ENCODE data around the gene HASPIN. TPM values are rescaled to one million over a fixed set of nuclear protein-coding genes. Genes with fewer than 3 reads are reported as not detected.

The HASPIN gene
- total and polyA plus RNA-seq, 2 of the 8 experiments (the other 6 are each of a cell fraction or from before 2014, with no cell fraction given): 7.8 to 29.5 TPM

DNA sequence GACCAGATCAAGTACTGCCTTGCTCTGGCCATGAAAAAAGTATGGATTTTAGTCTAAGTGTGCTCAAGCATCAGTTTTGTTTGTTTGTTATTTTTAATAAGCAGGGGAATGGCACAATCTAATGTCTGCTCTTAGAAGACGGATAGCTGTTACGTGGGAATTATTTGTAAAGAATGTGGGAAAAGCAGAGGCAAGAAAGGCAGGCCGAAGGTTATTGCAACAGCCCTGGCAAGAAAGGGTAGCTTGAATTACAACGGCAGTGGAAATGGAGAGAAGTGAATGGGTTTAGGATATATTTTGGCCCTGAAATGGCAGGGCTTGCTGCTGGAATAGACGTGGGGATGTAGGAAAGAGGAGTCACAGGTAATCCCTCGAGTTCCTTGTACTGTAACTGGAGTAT is 987 bp upstream of the HASPIN start:
- Histone ChIP-seq H3K23ac (ENCODE audit: insufficient read length) (no peak overlapping the region), H3K79me2 (ENCODE audit: control insufficient read depth in 1 of 2, insufficient read depth in 2 of 2, low read length in 2 of 2) (peaks cover 10 to 38% of the 10 kb centered on the region in 2 experiments), H3K14ac (ENCODE audit: insufficient read length) (no peak overlapping the region), H3K79me1 (ENCODE audit: low read depth, low read length) (peaks cover 12% of the 10 kb centered on the region), H2BK120ac (replicated peaks; ENCODE audit: low read depth, low read length) (no peak overlapping the region), H4K5ac (ENCODE audit: insufficient read length, low read depth, low read length) (no peak overlapping the region), H3K4ac (replicated peaks; ENCODE audit: insufficient read length, low read depth, low read length) (peak overlapping the region; percentile 24), H3K23me2 (ENCODE audit: low read depth, low read length) (peaks cover 12% of the 10 kb centered on the region), H3K27ac (ENCODE audit: low read depth, low read length) (no peak overlapping the region), H4K8ac (ENCODE audit: extremely low read depth, insufficient read depth, low read length) (no peak overlapping the region), H2BK20ac (ENCODE audit: low read length) (no peak overlapping the region), H2BK12ac (ENCODE audit: low read depth, low read length) (no peak overlapping the region), H2AK5ac (ENCODE audit: low read depth, low read length) (no peak overlapping the region), H4K91ac (replicated peaks; ENCODE audit: insufficient read length, low read length) (no peak overlapping the region), H3K9ac (replicated peaks in 1 of 4; ENCODE audit: extremely low read depth in 1 of 4, low read depth in 3 of 4, low read length in 3 of 4) (peak overlapping the region in 1 of 4 experiments; percentile 72; a peak in 2 of 7 replicates), H3K27me3 (replicated peaks in 1 of 4; ENCODE audit: control insufficient read depth in 3 of 4, extremely low read depth in 1 of 4, insufficient read depth in 3 of 4, low read length in 3 of 4) (no peaks in the 10 kb centered on the region), H2BK5ac (ENCODE audit: low read depth, low read length) (no peak overlapping the region), H3K56ac (replicated peaks; ENCODE audit: insufficient read length, low read depth, low read length) (no peak overlapping the region), H2BK15ac (ENCODE audit: low read length) (no peak overlapping the region), H2AFZ (ENCODE audit: low read length) (peak overlapping the region; percentile 58; the same call in 1 of the 2 replicates), H4K20me1 (replicated peaks in 1 of 2; ENCODE audit: control insufficient read depth in 1 of 2, insufficient read depth in 2 of 2, low read length in 2 of 2) (peaks cover 3 to 18% of the 10 kb centered on the region in 2 experiments), H3K36me3 (ENCODE audit: control insufficient read depth in 2 of 4, insufficient read depth in 4 of 4, low read length in 3 of 4) (peaks cover 7 to 38% (median 12%) of the 10 kb centered on the region in 4 experiments), H3K9me3 (ENCODE audit: insufficient read depth in 2 of 2, low read depth in 1 of 2, low read length in 1 of 2) (no peaks in the 10 kb centered on the region), H3K4me3 (ENCODE audit: extremely low read depth in 1 of 4, insufficient read depth in 2 of 4, low read depth in 3 of 4, low read length in 4 of 4) (peak overlapping the region; percentile 67 to 84 (median 75)), H3K18ac (ENCODE audit: extremely low read depth, low read length) (no peak overlapping the region), H3K4me1 (replicated peaks in 1 of 4; ENCODE audit: control insufficient read depth in 3 of 4, insufficient read depth in 4 of 4, low read length in 3 of 4) (peaks cover 0 to 13% (median 8%) of the 10 kb centered on the region in 4 experiments; a peak in 4 of 7 replicates), H3K4me2 (ENCODE audit: insufficient read depth in 1 of 2, low read depth in 2 of 2, low read length in 2 of 2) (peak overlapping the region; percentile 92 to 93)
- DNase-seq (ENCODE audit: low read depth in 1 of 2, low spot score in 2 of 2) (no peak), FAIRE-seq (no peak)
- 70% methylated on average over 6 of the region's 6 CpGs; no CpG with 5 or more reads in 1 of the 2 experiments for WGBS, 2 experiments (ENCODE audit: extremely low coverage in 1 of 2, insufficient coverage in 1 of 2, insufficient read length in 1 of 2, insufficient replicate concordance in 2 of 2, low coverage in 1 of 2, low lambda C conversion rate in 2 of 2, missing lambda C conversion rate in 1 of 2)
- ChIA-PET POLR2A (ENCODE audit: partially characterized antibody) (interaction anchor here (0.8 to 3.9 kb wide), 13 partner anchors 8 to 122 kb away, joined by 3 to 15 read pairs (median 5); partner anchors contain the start of genes EMC6, P2RX5 and TAX1BP3), CTCF (ENCODE audit: partially characterized antibody) (interaction anchor here (0.6 to 9.3 kb wide), 16 partner anchors 8 to 894 kb away, joined by 3 to 72 read pairs (median 4); partner anchors contain the start of gene NCBP3)
- TF ChIP-seq PHF8 (conservative IDR thresholded peaks at IDR 0.05; ENCODE audit: low read depth, low read length) (no peak), KDM5A (IDR thresholded peaks at IDR 0.05; ENCODE audit: low read length) (no peak), TAF1 (IDR thresholded peaks at IDR 0.05; ENCODE audit: low read depth, low read length) (no peak), BACH1 (IDR thresholded peaks at IDR 0.05; ENCODE audit: low read length) (no peak), CBX5 (IDR thresholded peaks at IDR 0.05; ENCODE audit: low read depth, low read length) (no peak), TCF12 (IDR thresholded peaks at IDR 0.05; ENCODE audit: low read depth, low read length) (no peak), KDM1A (IDR thresholded peaks at IDR 0.05; ENCODE audit: borderline replicate concordance, low read length) (no peak), JUN (IDR thresholded peaks at IDR 0.05; ENCODE audit: low read depth, low read length) (no peak), RFX5 (IDR thresholded peaks at IDR 0.05; ENCODE audit: borderline replicate concordance, low read depth, low read length) (no peak), POLR2A (IDR thresholded peaks at IDR 0.05; ENCODE audit: control extremely low read depth in 1 of 2, low read depth in 2 of 2, low read length in 2 of 2) (no peak), KDM4A (IDR thresholded peaks at IDR 0.05; ENCODE audit: low read depth, low read length, severe bottlenecking) (no peak)
- TF ChIP-seq, protein P1, sequence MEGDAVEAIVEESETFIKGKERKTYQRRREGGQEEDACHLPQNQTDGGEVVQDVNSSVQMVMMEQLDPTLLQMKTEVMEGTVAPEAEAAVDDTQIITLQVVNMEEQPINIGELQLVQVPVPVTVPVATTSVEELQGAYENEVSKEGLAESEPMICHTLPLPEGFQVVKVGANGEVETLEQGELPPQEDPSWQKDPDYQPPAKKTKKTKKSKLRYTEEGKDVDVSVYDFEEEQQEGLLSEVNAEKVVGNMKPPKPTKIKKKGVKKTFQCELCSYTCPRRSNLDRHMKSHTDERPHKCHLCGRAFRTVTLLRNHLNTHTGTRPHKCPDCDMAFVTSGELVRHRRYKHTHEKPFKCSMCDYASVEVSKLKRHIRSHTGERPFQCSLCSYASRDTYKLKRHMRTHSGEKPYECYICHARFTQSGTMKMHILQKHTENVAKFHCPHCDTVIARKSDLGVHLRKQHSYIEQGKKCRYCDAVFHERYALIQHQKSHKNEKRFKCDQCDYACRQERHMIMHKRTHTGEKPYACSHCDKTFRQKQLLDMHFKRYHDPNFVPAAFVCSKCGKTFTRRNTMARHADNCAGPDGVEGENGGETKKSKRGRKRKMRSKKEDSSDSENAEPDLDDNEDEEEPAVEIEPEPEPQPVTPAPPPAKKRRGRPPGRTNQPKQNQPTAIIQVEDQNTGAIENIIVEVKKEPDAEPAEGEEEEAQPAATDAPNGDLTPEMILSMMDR (IDR thresholded peaks at IDR 0.05; ENCODE audit: control extremely low read depth in 1 of 3, insufficient read depth in 1 of 3, low read depth in 1 of 3, low read length in 3 of 3): no peak

All from H1 (cell line).